VCaP (cell line): ENCODE results near the gene SH3TC1.

Source experiments
- H3K27ac ChIP-seq: fragments of 450-650 bp; 2 replicates; pipeline ENCODE4 v1.5.1; 2017
- CTCF ChIP-seq: fragments of 450-650 bp; conservative IDR thresholded peaks from 2 replicates; pipeline ENCODE4 v1.5.1; 2017; ENCODE audit warnings: mild to moderate bottlenecking, moderate library complexity

The SH3TC1 gene

GRCh38 chr4:8155048-8155447, 44.0 kb upstream of the SH3TC1 start:
- no peak overlapping the region for H3K27ac ChIP-seq
- no peak for TF ChIP-seq CTCF

- TF ChIP-seq CTCF, result no peak
- H3K27ac ChIP-seq, result no peak overlapping the region
These were observed 43.2 kb upstream of the SH3TC1 start for GRCh38 chr4:8155660-8156421.

GRCh38 chr4:8156617-8157016, 42.5 kb upstream of the SH3TC1 start:
- no peak overlapping the region for H3K27ac ChIP-seq
- no peak for TF ChIP-seq CTCF

- TF ChIP-seq CTCF, result no peak
- H3K27ac ChIP-seq, result no peak overlapping the region
These were observed 41.6 kb upstream of the SH3TC1 start for GRCh38 chr4:8157496-8157895.

GRCh38 chr4:8157944-8158709, 41.0 kb upstream of the SH3TC1 start:
- peak overlapping the region; percentile 72; the same call in 1 of the 2 replicates for H3K27ac ChIP-seq
- TF ChIP-seq CTCF, result no peak

GRCh38 chr4:8158710-8159536, 40.2 kb upstream of the SH3TC1 start, which contains the start of gene ABLIM2:
Gene ABLIM2 (minus strand): TSS chr4:8158813. CDS start chr4:8158689, 124 bp downstream.
- no peak for TF ChIP-seq CTCF
- peak within 1 kb of the TSS; percentile 72; the same call in 1 of the 2 replicates for H3K27ac ChIP-seq
